ENCODE measurements around the gene ARHGEF26.

Gene ARHGEF26

GRCh38 chr3:154275965-154276364 lies 154.8 kb downstream of the ARHGEF26 start:
- Histone ChIP-seq H3K27me3 (ENCODE audit: insufficient read depth, low read length, poor library complexity) (no peaks in the 10 kb centered on the region), H3K36me3 (ENCODE audit: insufficient read depth, low read length) (peaks cover 90% of the 10 kb centered on the region), H3K9ac (ENCODE audit: low read depth, low read length) (no peak overlapping the region), H3K9me3 (ENCODE audit: insufficient read depth, low read length, severe bottlenecking) (no peaks in the 10 kb centered on the region), H3K4me3 (ENCODE audit: low read depth in 1 of 2, low read length in 2 of 2) (no peak overlapping the region), H3K79me2 (ENCODE audit: insufficient read depth, low read length) (no peaks in the 10 kb centered on the region), H4K20me1 (ENCODE audit: insufficient read depth, low read length) (no peaks in the 10 kb centered on the region), H3K27ac (ENCODE audit: low read length) (no peak overlapping the region), H3K4me2 (ENCODE audit: insufficient read depth, low read length) (no peak overlapping the region), H2AFZ (ENCODE audit: low read depth, low read length) (no peak overlapping the region), H3K4me1 (ENCODE audit: insufficient read depth, low read length) (no peaks in the 10 kb centered on the region)
- ATAC-seq (ENCODE audit: insufficient read depth, low read depth) (no peak), DNase-seq (no peak)
- no peak for TF ChIP-seq CTCF (IDR thresholded peaks at IDR 0.05; ENCODE audit: borderline replicate concordance, extremely low read depth, low read length, poor library complexity, severe bottlenecking)
- no peak for TF ChIP-seq EZH2 (IDR thresholded peaks at IDR 0.05; ENCODE audit: borderline replicate concordance, low read depth, low read length, severe bottlenecking)

DNA sequence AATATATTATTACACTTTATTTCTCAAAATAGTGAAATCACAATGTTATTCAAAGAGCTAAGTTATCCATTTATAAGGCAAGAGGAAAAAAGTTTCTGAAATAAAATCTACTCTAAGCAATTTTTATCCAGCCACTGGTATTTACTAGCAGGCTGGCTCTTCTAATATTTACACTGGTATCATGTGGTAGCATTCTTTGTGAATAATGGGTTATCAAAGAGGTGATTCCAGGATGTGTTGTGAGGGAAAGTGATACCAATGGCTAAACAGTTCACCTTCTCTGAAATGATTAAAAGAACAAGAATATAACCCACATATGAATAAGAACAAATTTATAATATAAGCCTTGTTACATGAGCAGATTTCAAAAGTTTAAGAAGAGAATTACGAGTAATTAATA lies 159.0 kb downstream of the ARHGEF26 start:
- no peak for TF ChIP-seq CTCF (IDR thresholded peaks at IDR 0.05; ENCODE audit: borderline replicate concordance, extremely low read depth, low read length, poor library complexity, severe bottlenecking)
- no peak for TF ChIP-seq EZH2 (IDR thresholded peaks at IDR 0.05; ENCODE audit: borderline replicate concordance, low read depth, low read length, severe bottlenecking)

GRCh38 chr3:154285221-154285620 lies 164.0 kb downstream of the ARHGEF26 start:
- no peaks in the 10 kb centered on the region for H4K20me1 ChIP-seq (ENCODE audit: insufficient read depth, low read length)
- no peaks in the 10 kb centered on the region for H3K4me1 ChIP-seq (ENCODE audit: insufficient read depth, low read length)
- no peak overlapping the region for H3K27ac ChIP-seq (ENCODE audit: low read length)
- no peaks in the 10 kb centered on the region for H3K9me3 ChIP-seq (ENCODE audit: insufficient read depth, low read length, severe bottlenecking)
- no peak for DNase-seq
- no peak overlapping the region for H3K9ac ChIP-seq (ENCODE audit: low read depth, low read length)
- no peak for ATAC-seq (ENCODE audit: insufficient read depth, low read depth)
- TF ChIP-seq EZH2 (IDR thresholded peaks at IDR 0.05; ENCODE audit: borderline replicate concordance, low read depth, low read length, severe bottlenecking) (no peak), CTCF (IDR thresholded peaks at IDR 0.05; ENCODE audit: borderline replicate concordance, extremely low read depth, low read length, poor library complexity, severe bottlenecking) (no peak)
- peaks cover 89% of the 10 kb centered on the region for H3K36me3 ChIP-seq (ENCODE audit: insufficient read depth, low read length)
- no peaks in the 10 kb centered on the region for H3K27me3 ChIP-seq (ENCODE audit: insufficient read depth, low read length, poor library complexity)
- no peak overlapping the region for H2AFZ ChIP-seq (ENCODE audit: low read depth, low read length)
- no peak overlapping the region for H3K4me3 ChIP-seq (ENCODE audit: low read depth in 1 of 2, low read length in 2 of 2)
- H3K4me2 ChIP-seq (ENCODE audit: insufficient read depth, low read length) = no peak overlapping the region
- no peaks in the 10 kb centered on the region for H3K79me2 ChIP-seq (ENCODE audit: insufficient read depth, low read length)

More for the DNA sequence above, 159.0 kb downstream of the ARHGEF26 start:
- Histone ChIP-seq H3K9ac (ENCODE audit: low read depth, low read length) (no peak overlapping the region), H3K27me3 (ENCODE audit: insufficient read depth, low read length, poor library complexity) (no peaks in the 10 kb centered on the region), H4K20me1 (ENCODE audit: insufficient read depth, low read length) (no peaks in the 10 kb centered on the region), H3K27ac (ENCODE audit: low read length) (no peak overlapping the region), H3K4me1 (ENCODE audit: insufficient read depth, low read length) (no peaks in the 10 kb centered on the region), H3K36me3 (ENCODE audit: insufficient read depth, low read length) (peaks cover 90% of the 10 kb centered on the region), H3K9me3 (ENCODE audit: insufficient read depth, low read length, severe bottlenecking) (no peaks in the 10 kb centered on the region), H3K4me3 (ENCODE audit: low read depth in 1 of 2, low read length in 2 of 2) (no peak overlapping the region), H3K4me2 (ENCODE audit: insufficient read depth, low read length) (no peak overlapping the region), H3K79me2 (ENCODE audit: insufficient read depth, low read length) (no peaks in the 10 kb centered on the region), H2AFZ (ENCODE audit: low read depth, low read length) (no peak overlapping the region)
- ATAC-seq (ENCODE audit: insufficient read depth, low read depth) = no peak
- DNase-seq = no peak

- H3K27me3 ChIP-seq (ENCODE audit: insufficient read depth, low read length, poor library complexity) = no peaks in the 10 kb centered on the region
- no peak for DNase-seq
- peaks cover 85% of the 10 kb centered on the region for H3K36me3 ChIP-seq (ENCODE audit: insufficient read depth, low read length)
- H2AFZ ChIP-seq (ENCODE audit: low read depth, low read length) = no peak overlapping the region
- ATAC-seq (ENCODE audit: insufficient read depth, low read depth) = no peak
- H3K4me1 ChIP-seq (ENCODE audit: insufficient read depth, low read length) = no peaks in the 10 kb centered on the region
- H3K9ac ChIP-seq (ENCODE audit: low read depth, low read length) = no peak overlapping the region
- TF ChIP-seq CTCF (IDR thresholded peaks at IDR 0.05; ENCODE audit: borderline replicate concordance, extremely low read depth, low read length, poor library complexity, severe bottlenecking) = no peak
- TF ChIP-seq EZH2 (IDR thresholded peaks at IDR 0.05; ENCODE audit: borderline replicate concordance, low read depth, low read length, severe bottlenecking) = no peak
- no peak overlapping the region for H3K4me3 ChIP-seq (ENCODE audit: low read depth in 1 of 2, low read length in 2 of 2)
- no peaks in the 10 kb centered on the region for H3K9me3 ChIP-seq (ENCODE audit: insufficient read depth, low read length, severe bottlenecking)
- H3K79me2 ChIP-seq (ENCODE audit: insufficient read depth, low read length) = no peaks in the 10 kb centered on the region
- no peaks in the 10 kb centered on the region for H4K20me1 ChIP-seq (ENCODE audit: insufficient read depth, low read length)
- no peak overlapping the region for H3K4me2 ChIP-seq (ENCODE audit: insufficient read depth, low read length)
- H3K27ac ChIP-seq (ENCODE audit: low read length) = no peak overlapping the region
Observed at GRCh38 chr3:154290187-154290586, 169.0 kb downstream of the ARHGEF26 start.

Data from DND-41 (cell line).